Small intestine (tissue), 7 donors: ENCODE results near the gene B4GALT4. TPM values are rescaled to one million over a fixed set of nuclear protein-coding genes. Genes with fewer than 3 reads are reported as not detected.

Source experiments
- DNase-seq, 2 donors: peaks; one replicate each; pipeline versions ENCODE4 v3.0.0 to v3.0.0-alpha.2; 2013
- FAIRE-seq: peaks from 2 replicates; lab custom pipeline; 2012; peaks lifted over from hg19 to GRCh38; lab: Jason Lieb, UNC
- H3K27ac ChIP-seq, 3 donors: one replicate each; pipeline ENCODE4 v1.5.1; 2013; ENCODE audit warnings: low read length in 2 of 3, mild to moderate bottlenecking in 2 of 3, control low read depth in 1 of 3, inconsistent platforms in 1 of 3, low read depth in 1 of 3, moderate library complexity in 1 of 3
- H3K27me3 ChIP-seq, 3 donors: one replicate each; pipeline ENCODE4 v1.6.1; 2013; ENCODE audit warnings: low read length in 3 of 3, inconsistent platforms in 1 of 3; ENCODE audit not compliant: control insufficient read depth in 3 of 3, insufficient read depth in 3 of 3
- H3K36me3 ChIP-seq, 3 donors: one replicate each; pipeline ENCODE4 v1.6.1; 2013; ENCODE audit warnings: low read length in 3 of 3, inconsistent platforms in 1 of 3, low read depth in 1 of 3, mild to moderate bottlenecking in 1 of 3, moderate library complexity in 1 of 3; ENCODE audit not compliant: control insufficient read depth in 3 of 3, insufficient read depth in 2 of 3
- H3K4me1 ChIP-seq, 3 donors: one replicate each; pipeline ENCODE4 v1.6.1; 2013; ENCODE audit warnings: low read length in 2 of 3, inconsistent platforms in 1 of 3, low read depth in 1 of 3, mild to moderate bottlenecking in 1 of 3, moderate library complexity in 1 of 3; ENCODE audit not compliant: control insufficient read depth in 3 of 3, insufficient read depth in 2 of 3
- H3K4me3 ChIP-seq, 3 donors: one replicate each; pipeline ENCODE4 v1.5.1; 2013; ENCODE audit warnings: low read length in 3 of 3, control low read depth in 1 of 3, inconsistent platforms in 1 of 3, low read depth in 1 of 3, mild to moderate bottlenecking in 1 of 3, moderate library complexity in 1 of 3
- H3K9me3 ChIP-seq, 2 donors: one replicate each; pipeline ENCODE4 v1.6.1; 2013; ENCODE audit warnings: low read depth in 1 of 2, low read length in 1 of 2; ENCODE audit not compliant: control insufficient read depth in 2 of 2, insufficient read depth in 1 of 2
- WGBS, 3 donors: extraction: QIAGEN DNeasy Blood & Tissue Kit; methylation state at CpG; one replicate each; pipeline ENCODE4 v1.1.7; 2013; 5-methylcytosine and 5-hydroxymethylcytosine counted together
- polyA plus RNA-seq, 4 donors: library from polyadenylated mRNA; stranded (reverse) in 3 of 4; unstranded in 1 of 4; fragments of 200-250 nt in 3 of 4; fragments of 120-200 nt in 1 of 4; gene quantifications; one replicate each; pipeline versions ENCODE4 v1.2.1 to v1.2.3, GENCODE V29; 2013
- donor health status: healthy with polysubstance abuse.
- donor health status: control.
- donor health status: control.
- donor health status: Bipolar disorder and iron deficiency.
- donor health status: healthy.

Gene B4GALT4
- polyA plus RNA-seq, 4 donors, result 26.2 to 72.2 (median 52.3) TPM

DNA sequence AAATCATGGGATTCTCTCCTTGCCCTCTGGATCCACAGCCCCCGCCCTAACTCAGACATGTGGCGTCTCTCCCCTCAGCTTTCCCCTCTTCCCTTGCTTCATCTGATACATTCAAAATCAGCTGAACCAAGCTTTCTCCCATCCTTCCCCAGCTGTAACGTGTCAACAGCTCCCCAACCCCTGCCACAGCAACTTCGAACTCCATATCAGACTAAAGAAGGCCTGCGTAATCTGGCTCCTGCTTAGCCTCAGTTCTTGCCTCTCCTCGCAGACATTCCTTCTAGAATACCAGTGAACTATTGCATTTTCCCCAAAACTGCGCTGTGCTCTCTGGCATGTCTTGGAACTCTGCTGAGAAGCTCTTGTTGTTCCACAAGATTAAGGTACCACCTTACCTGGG is 18.3 kb downstream of the B4GALT4 start:
- no peaks in the 10 kb centered on the region for H3K9me3 ChIP-seq

DNA sequence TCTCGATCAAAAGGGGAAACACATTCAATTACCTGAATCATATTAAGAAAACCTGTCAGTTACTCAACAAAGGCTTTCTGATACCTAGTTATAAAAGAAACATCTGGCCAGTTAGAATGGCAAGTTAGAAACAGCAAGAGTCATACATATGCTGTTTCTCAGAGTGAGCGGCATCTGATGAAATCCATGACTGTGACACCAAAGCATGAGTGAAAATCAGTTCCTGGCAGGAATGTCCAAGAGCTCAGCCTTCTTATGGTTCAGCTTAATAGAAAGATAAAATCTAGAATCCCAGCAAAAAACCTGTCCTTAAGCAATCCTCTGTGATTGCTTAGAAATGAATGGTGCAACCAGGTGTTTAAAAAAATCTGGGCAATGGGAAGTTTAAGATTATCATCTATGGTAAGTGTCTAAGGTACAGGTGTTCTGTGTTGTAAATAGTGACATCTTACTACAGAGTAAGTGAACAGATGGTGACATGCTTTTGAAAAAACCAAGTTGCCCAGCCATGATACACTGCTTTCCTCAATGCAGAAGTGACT is 18.8 kb downstream of the B4GALT4 start:
- H3K36me3 ChIP-seq, result peaks cover 6 to 60% (median 34%) of the 10 kb centered on the region in 3 donors
- no peak for FAIRE-seq

More for the DNA sequence above, 18.3 kb downstream of the B4GALT4 start:
- H3K27me3 ChIP-seq, result no peaks in the 10 kb centered on the region
- FAIRE-seq, result no peak
- no peak for DNase-seq
- 89 to 95% (median 92%) methylated on average over 7 of the region's 7 CpGs for WGBS, 3 donors
- peaks cover 5 to 47% (median 8%) of the 10 kb centered on the region in 3 donors for H3K4me1 ChIP-seq
- no peak overlapping the region for H3K27ac ChIP-seq
- peaks cover 6 to 56% (median 29%) of the 10 kb centered on the region in 3 donors for H3K36me3 ChIP-seq
- no peak overlapping the region for H3K4me3 ChIP-seq

GRCh38 chr3:119220970-119221667 is 19.6 kb downstream of the B4GALT4 start:
- Histone ChIP-seq H3K4me3 (no peak overlapping the region), H3K27ac (no peak overlapping the region), H3K4me1 (peaks cover 1 to 36% (median 2%) of the 10 kb centered on the region in 3 donors), H3K36me3 (peaks cover 6 to 53% (median 29%) of the 10 kb centered on the region in 3 donors), H3K27me3 (no peaks in the 10 kb centered on the region), H3K9me3 (no peaks in the 10 kb centered on the region)
- 51 to 74% (median 57%) methylated on average over 3 of the region's 3 CpGs for WGBS, 3 donors
- no peak for FAIRE-seq
- peak in 1 of 2 donors; percentile 27 for DNase-seq

More for the DNA sequence above, 18.8 kb downstream of the B4GALT4 start:
- Histone ChIP-seq H3K27me3 (no peaks in the 10 kb centered on the region), H3K4me3 (no peak overlapping the region), H3K4me1 (peaks cover 5 to 44% (median 8%) of the 10 kb centered on the region in 3 donors), H3K27ac (no peak overlapping the region), H3K9me3 (no peaks in the 10 kb centered on the region)
- 94 to 100% (median 96%) methylated on average over 2 of the region's 2 CpGs for WGBS, 3 donors
- DNase-seq, result no peak

GRCh38 chr3:119220198-119220597 is 20.5 kb downstream of the B4GALT4 start:
- DNase-seq (peak; percentile 45 to 73), FAIRE-seq (no peak)
- peaks cover 0 to 35% (median 2%) of the 10 kb centered on the region in 3 donors for H3K4me1 ChIP-seq
- peak overlapping the region in 1 of 3 donors; percentile 44 for H3K27ac ChIP-seq
- peaks cover 9 to 52% (median 28%) of the 10 kb centered on the region in 3 donors for H3K36me3 ChIP-seq
- no peak overlapping the region for H3K4me3 ChIP-seq
- WGBS, 3 donors, result 24 to 72% (median 43%) methylated on average over 7 of the region's 7 CpGs
- no peaks in the 10 kb centered on the region for H3K27me3 ChIP-seq
- no peaks in the 10 kb centered on the region for H3K9me3 ChIP-seq

DNA sequence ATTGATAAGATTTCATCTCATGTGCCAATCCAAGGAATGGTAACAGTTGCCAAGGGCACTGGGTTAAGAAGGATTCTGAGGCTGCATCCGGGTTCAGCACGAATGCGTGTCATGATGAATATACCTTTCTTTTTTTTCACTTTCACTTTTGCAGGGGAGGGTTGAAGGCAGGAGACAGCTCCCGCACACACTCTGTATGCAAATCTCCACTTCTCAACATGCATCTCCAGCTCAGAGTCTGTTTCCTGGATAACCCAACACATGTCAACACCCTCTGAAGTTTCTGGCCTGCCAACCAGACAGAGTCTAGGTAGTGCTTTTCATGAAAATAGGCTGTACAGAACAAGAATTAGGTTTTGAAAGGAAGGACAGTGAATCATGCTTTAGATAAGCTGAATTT is 21.6 kb downstream of the B4GALT4 start:
- H3K9me3 ChIP-seq, result no peaks in the 10 kb centered on the region
- H3K36me3 ChIP-seq, result peaks cover 9 to 58% (median 28%) of the 10 kb centered on the region in 3 donors
- H3K27ac ChIP-seq, result peak overlapping the region; percentile 24 to 87 (median 64)
- peak; percentile 52 to 71 for DNase-seq
- no peak for FAIRE-seq
- 26 to 49% (median 36%) methylated on average over 4 of the region's 4 CpGs for WGBS, 3 donors
- H3K27me3 ChIP-seq, result no peaks in the 10 kb centered on the region
- H3K4me3 ChIP-seq, result no peak overlapping the region
- peaks cover 0 to 35% (median 2%) of the 10 kb centered on the region in 3 donors for H3K4me1 ChIP-seq

DNA sequence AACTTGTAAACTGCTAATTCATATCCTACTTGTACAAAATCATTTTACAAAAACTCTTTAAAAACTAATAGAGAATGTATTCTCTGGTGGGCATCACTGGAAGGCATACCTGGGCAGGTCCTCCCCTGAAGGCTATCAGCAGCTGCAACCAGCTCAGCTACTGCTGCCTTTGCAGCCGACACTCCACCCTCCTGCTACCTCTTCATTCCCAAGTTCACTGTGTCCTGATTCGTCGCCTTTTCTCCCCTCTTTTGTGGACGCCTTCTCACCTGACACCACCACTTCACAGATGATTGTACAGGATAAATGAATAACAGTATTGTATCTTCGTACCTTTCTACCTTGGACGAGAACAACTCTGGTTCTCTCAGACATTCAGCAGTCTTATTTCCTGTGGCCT is 28.9 kb downstream of the B4GALT4 start:
- H3K4me3 ChIP-seq, result no peak overlapping the region
- peaks cover 0 to 28% (median 4%) of the 10 kb centered on the region in 3 donors for H3K4me1 ChIP-seq
- no peaks in the 10 kb centered on the region for H3K9me3 ChIP-seq
- 65 to 72% (median 71%) methylated on average over 6 of the region's 6 CpGs for WGBS, 3 donors
- FAIRE-seq, result no peak
- H3K27me3 ChIP-seq, result no peaks in the 10 kb centered on the region
- peak overlapping the region in 1 of 3 donors; percentile 46 for H3K27ac ChIP-seq
- peak in 1 of 2 donors; percentile 37 for DNase-seq
- H3K36me3 ChIP-seq, result peaks cover 16 to 31% (median 18%) of the 10 kb centered on the region in 3 donors

GRCh38 chr3:119211193-119211592 is 29.5 kb downstream of the B4GALT4 start:
- no peak overlapping the region for H3K4me3 ChIP-seq
- H3K27me3 ChIP-seq, result no peaks in the 10 kb centered on the region
- peaks cover 14 to 31% (median 18%) of the 10 kb centered on the region in 3 donors for H3K36me3 ChIP-seq
- H3K27ac ChIP-seq, result peak overlapping the region in 1 of 3 donors; percentile 62
- 7 to 37% (median 22%) methylated on average over 4 of the region's 4 CpGs for WGBS, 3 donors
- FAIRE-seq, result no peak
- H3K9me3 ChIP-seq, result no peaks in the 10 kb centered on the region
- peak; percentile 60 to 80 for DNase-seq
- peaks cover 2 to 34% (median 4%) of the 10 kb centered on the region in 3 donors for H3K4me1 ChIP-seq

DNA sequence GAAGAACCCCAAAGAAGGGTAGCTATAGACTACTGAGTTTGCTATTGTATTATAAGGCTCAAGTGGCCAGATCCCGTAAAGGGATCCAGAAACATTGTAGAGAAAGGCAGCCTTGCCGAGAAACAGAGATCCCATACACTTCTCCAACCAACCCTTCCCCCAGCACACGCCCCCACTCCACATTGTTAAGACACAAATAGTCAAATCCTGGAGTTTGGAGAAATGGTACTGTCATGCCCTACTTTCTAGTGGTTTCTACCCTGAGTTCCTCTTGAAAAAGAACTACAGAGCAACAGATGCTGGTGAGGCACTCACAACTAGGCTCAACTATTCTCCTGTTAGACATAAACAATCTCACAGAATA is 33.2 kb downstream of the B4GALT4 start:
- Histone ChIP-seq H3K27me3 (no peaks in the 10 kb centered on the region), H3K36me3 (peaks cover 5 to 13% (median 10%) of the 10 kb centered on the region in 3 donors), H3K9me3 (no peaks in the 10 kb centered on the region), H3K4me1 (peaks cover 2 to 34% (median 4%) of the 10 kb centered on the region in 3 donors), H3K27ac (no peak overlapping the region), H3K4me3 (no peak overlapping the region)
- WGBS, 3 donors, result 88 to 98% (median 96%) methylated on average over 3 of the region's 3 CpGs
- no peak for DNase-seq
- no peak for FAIRE-seq
